Bone marrow (tissue), 2 donors: ENCODE measurements around the gene CD6.

Experiments
- DNase-seq, 2 donors: peaks; one replicate each; lab custom pipeline; 2025; lab: John Stamatoyannopoulos, UW

Gene CD6

GRCh38 chr11:60935676-60936442, 35.6 kb upstream of the CD6 start:
- no peak for DNase-seq

- DNase-seq, result no peak
Observed at GRCh38 chr11:60936467-60937143, 34.9 kb upstream of the CD6 start.

DNA sequence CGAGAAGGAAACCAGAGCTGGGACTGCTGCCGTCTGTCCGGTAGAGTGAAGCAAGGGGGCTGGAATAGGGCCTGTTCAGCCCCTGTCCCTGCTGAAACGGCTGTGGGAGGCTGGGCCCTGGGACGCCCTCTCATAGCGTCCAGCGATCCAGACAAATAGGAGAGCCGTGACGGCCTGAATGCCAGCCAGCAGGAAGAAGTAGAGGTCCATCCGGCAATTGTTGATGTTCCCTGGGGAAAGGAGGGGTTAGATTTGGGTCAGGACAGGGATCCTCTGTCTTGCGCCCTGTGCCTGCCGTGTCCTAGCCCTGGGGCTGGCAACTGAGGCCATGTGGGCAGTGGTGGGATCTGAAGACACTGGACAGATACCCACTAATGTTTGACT, 34.3 kb upstream of the CD6 start:
- no peak for DNase-seq

GRCh38 chr11:60937811-60938210, 33.7 kb upstream of the CD6 start:
- no peak for DNase-seq

DNA sequence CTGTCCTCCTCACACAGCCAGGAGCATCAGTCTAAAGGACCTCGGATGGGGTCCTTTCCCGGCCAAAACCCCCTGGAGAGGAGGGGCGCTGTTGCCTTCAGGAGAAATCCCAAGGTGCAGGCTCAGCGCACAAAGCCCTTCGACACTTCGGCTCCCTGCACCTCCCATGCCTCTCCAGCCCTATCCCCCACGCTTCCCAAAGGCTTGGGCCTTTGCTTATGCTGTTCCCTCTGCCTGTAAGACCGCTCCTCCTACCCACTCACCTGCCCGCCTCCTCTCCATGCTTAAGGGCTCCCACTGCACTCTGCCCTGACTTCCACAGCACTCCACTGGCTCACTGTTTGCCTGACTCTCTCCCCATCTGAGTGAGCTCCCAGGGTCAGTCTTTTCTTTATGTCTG, 33.0 kb upstream of the CD6 start:
- no peak for DNase-seq

- DNase-seq, result no peak
Observed at GRCh38 chr11:60939301-60939700, 32.2 kb upstream of the CD6 start.

DNA sequence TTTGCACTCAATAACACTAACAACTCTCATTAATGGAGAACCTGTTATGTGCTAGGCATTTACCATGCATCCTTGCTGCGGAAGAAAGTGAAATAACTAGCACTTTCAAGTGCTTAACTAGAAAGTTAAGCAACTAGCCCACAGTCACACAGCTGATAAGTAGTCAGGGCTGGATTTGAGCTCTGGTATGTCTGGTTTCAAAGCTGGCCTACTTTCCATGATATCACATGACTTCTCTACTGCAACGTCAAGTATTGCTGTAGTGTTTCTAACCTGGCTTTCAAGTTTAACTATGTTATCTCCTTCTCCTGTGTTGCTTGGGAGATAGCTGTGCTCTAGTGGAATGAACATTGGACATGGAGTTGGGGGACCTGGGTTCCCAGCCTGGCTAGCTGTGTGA, 31.6 kb upstream of the CD6 start:
- DNase-seq, result no peak

- no peak for DNase-seq
Observed at GRCh38 chr11:60941371-60942119, 29.9 kb upstream of the CD6 start.

DNA sequence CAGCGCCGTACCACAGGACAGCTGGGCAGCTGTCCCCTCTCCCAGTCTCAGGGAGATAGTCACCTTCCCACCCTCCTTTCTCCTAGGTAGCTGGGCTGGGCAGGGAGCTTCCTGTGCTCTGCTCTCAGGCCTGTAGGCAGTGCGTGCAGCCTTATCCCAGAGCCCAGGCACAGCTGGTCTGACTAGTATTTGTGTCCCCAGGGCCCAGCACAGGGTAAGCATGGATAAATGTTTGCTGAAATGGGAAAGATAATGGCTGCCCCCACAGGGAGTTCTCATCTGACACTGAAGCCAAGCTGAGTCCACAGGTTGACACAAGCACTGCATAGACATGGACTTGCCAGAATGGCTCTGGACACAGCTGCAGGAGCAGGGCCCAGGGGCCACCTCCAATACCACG, 29.3 kb upstream of the CD6 start:
- DNase-seq, result no peak

GRCh38 chr11:60942970-60943565, 28.4 kb upstream of the CD6 start:
- no peak for DNase-seq

GRCh38 chr11:60944490-60945294, 26.8 kb upstream of the CD6 start:
- no peak for DNase-seq

DNA sequence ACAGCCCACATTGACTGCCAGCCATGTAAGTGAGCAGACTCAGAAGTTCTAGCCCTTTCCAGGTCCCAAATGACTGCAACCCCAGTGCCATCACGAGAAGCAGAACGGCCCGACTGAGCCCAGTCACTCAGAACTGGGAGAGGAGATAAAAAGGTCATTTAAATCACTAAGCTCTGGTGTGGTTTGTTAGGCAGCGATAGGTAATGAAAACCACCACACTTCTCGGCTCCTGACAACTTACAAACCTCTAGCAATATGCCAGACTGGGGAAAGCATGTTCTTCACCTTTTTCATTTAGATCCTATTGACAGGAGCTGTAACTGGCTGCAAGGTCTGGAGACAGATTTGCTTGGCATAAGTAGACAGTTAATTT, 26.2 kb upstream of the CD6 start:
- no peak for DNase-seq

DNA sequence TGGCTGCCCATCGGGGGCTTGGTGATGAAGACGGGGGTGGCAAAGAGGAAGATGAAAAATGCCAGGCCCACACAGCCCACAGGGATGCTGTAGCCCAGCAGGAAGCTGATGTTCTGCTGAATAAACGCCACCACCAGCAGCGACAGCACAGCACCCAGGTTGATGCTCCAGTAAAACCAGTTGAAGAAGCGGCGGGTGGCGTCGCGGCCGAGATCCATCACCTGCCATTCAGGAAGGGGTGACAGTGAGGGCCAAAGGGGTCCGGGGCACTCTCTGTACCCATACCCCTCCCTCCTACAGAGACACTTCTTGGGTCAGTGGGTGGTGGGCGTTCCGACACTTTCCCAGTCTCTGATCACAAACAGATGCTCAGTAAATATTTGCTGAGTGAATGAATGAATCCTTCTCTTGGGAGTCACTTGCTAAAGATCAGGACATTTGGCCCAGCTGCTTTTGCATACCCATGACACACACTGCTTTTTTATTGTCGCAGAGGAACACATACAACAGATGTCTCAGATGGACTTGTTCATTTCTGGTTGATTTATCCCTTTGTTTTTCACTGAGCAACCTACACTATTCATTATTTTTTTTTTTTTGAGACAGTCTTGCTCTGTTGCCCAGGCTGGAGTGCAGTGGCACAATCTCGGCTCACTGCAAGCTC, 24.7 kb upstream of the CD6 start:
- DNase-seq, result no peak

GRCh38 chr11:60947700-60948099, 23.8 kb upstream of the CD6 start:
- no peak for DNase-seq

- no peak for DNase-seq
Observed at GRCh38 chr11:60948250-60948649, 23.2 kb upstream of the CD6 start.

DNA sequence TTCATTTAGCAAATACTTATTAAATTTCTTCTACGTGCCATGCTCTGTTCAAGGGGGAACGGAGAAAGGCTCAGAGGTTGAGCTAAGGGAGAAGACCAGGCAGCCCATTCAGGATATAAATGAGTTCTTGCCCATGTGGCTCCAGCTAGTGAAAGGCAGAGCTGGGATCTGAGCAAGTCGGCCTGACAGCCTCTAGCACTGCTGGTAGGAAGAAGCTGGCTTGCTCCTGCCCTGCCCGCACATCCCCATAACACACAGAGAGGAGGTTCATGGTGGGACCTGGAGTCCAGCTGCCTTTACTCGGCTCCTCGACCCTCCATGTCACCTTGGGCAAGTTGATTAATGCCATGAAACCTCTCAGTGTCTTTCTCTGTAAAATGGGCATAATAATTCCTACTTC, 21.5 kb upstream of the CD6 start:
- no peak for DNase-seq

DNA sequence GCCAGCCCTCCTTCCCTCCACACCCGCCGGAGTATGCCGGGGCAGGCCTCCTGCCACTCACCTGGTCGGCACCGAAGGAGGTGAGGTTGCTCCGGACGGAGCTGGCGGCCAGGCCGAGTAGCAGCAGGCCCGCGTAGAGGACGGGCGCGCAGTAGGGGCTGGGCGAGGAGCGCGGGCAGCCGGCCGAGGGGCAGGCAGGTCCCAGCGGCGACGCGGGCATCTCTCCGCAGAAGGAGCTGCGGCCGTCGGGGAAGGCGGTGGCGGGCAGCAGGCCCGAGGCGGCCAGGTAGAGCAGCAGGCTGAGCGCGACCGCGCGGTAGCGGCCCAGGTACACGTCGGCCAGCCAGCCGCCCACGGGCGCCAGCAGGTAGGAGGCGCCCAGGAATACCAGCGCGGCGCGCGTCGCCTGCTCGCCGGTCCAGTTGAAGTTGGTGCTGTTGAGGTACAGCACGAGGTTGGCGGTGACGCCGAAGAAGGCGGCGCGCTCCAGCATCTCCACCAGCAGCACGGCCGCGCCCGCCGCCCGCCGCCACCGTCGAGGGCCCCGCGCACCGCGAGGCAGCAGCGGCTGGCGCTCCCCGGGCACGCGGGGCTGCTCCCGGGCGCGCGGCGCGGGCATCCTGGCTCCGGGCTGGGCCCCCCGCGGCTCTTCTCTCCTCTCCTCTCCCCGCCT, 20.4 kb upstream of the CD6 start:
- DNase-seq, result no peak

- DNase-seq, result peak in 1 of 2 donors; percentile 25
Observed at GRCh38 chr11:60951606-60951903, 19.9 kb upstream of the CD6 start.

- DNase-seq, result peak; percentile 72 to 82
Observed at GRCh38 chr11:60951904-60952741, 19.4 kb upstream of the CD6 start, which contains the start of gene SLC15A3. TSS of gene SLC15A3 (minus strand) at chr11:60952176. CDS start at chr11:60951551, 625 bp downstream.

DNA sequence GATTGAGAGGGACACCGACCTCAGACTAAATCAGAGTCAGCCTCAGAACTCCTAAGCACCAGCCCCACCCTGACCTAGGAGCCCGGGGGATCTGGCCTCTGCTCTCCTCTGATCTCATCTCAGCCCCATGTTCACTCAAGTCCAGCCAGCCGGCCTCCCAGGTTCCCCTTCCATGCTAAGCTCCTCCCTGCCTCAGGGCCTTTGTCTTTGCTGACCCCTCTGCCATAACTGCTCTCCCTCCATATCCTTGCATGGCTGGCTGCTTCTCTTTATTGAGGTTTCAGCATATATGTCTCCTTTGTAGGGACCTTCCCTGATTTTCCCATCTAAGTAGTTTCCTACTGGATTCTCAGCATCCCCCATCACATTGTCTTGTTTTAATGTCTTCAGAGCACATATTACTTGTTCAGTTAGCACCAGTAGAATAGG, 18.7 kb upstream of the CD6 start:
- DNase-seq, result no peak
